ENCODE data around the gene IVD. TPM values are rescaled to one million over a fixed set of nuclear protein-coding genes. Genes with fewer than 3 reads are reported as not detected.

IVD gene
- polyA plus RNA-seq, 1 donor, result 51.2 TPM

- no peak overlapping the region for H3K27ac ChIP-seq (ENCODE audit: low read length)
- no CpG with 5 or more reads among the region's 37 CpGs for WGBS (ENCODE audit: insufficient coverage, low lambda C conversion rate)
- H3K4me1 ChIP-seq (ENCODE audit: control insufficient read depth, insufficient read depth, low read length), result peaks cover 33% of the 10 kb centered on the region
- no peaks in the 10 kb centered on the region for H3K27me3 ChIP-seq (ENCODE audit: control insufficient read depth, insufficient read depth, low read length)
- H3K9me3 ChIP-seq (ENCODE audit: control insufficient read depth, low read depth, low read length), result no peaks in the 10 kb centered on the region
- no peak for DNase-seq
- peaks cover 39% of the 10 kb centered on the region for H3K36me3 ChIP-seq (ENCODE audit: control insufficient read depth, insufficient read depth, low read length)
- H3K4me3 ChIP-seq (ENCODE audit: low read length), result no peak overlapping the region
Measured at GRCh38 chr15:40458495-40459371, 53.1 kb downstream of the IVD start.

DNA sequence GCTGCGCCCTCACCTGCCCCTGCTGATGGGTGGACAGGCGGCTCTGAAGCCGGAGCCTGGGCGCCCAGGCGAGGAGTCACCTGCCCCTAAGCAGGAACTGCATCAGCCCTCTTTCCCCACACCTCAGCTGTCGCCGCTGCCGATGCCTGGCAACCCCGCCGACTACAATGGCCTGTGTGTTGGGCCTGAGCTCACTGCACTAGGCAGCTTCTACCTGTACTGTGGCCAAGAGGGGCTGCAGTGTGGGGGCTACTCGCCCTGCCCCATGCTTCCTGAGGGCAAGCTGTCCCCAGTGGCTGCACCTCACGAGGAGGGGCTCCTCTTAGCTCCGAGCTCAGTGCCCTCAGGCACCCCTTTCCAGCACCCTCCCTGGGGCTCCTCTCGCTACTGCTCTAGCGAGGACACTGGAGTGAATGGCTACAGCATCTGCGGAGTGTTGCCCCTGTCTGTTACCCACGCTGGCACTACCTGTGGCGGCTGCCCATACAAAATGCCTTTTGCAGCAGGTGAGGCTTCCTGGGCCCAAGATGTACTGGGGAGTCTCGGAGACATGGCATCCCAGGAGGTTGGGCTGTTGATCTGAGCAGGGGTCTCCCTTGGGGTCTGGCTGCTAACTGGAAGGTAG is 53.9 kb downstream of the IVD start:
- DNase-seq, result no peak
- H3K4me3 ChIP-seq (ENCODE audit: low read length), result no peak overlapping the region
- H3K27me3 ChIP-seq (ENCODE audit: control insufficient read depth, insufficient read depth, low read length), result no peaks in the 10 kb centered on the region
- peaks cover 27% of the 10 kb centered on the region for H3K4me1 ChIP-seq (ENCODE audit: control insufficient read depth, insufficient read depth, low read length)
- WGBS (ENCODE audit: insufficient coverage, low lambda C conversion rate), result no CpG with 5 or more reads among the region's 19 CpGs
- H3K36me3 ChIP-seq (ENCODE audit: control insufficient read depth, insufficient read depth, low read length), result peaks cover 47% of the 10 kb centered on the region
- H3K27ac ChIP-seq (ENCODE audit: low read length), result no peak overlapping the region
- no peaks in the 10 kb centered on the region for H3K9me3 ChIP-seq (ENCODE audit: control insufficient read depth, low read depth, low read length)

GRCh38 chr15:40460404-40460803 is 54.8 kb downstream of the IVD start:
- H3K36me3 ChIP-seq (ENCODE audit: control insufficient read depth, insufficient read depth, low read length), result peaks cover 56% of the 10 kb centered on the region
- no CpG with 5 or more reads among the region's 2 CpGs for WGBS (ENCODE audit: insufficient coverage, low lambda C conversion rate)

DNA sequence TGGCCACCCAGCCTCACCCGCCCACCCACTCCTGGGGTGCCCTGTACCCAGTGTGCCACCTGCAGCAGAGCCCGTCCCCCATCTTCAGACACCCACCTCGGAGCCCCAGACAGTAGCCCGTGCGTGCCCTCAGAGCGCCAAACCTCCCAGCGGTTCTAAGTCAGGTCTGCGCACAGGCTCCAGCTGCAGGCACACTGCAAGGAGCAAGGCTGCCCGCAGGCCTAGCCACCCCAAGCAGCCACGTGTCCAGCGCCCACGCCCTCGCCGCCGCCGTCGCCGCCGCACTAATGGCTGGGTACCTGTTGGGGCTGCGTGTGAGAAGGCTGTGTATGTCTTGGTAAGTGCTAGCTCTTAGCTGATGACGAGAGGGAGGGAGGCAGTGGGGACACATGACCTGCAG is 56.4 kb downstream of the IVD start:
- H3K9me3 ChIP-seq (ENCODE audit: control insufficient read depth, low read depth, low read length), result no peaks in the 10 kb centered on the region
- no peak for DNase-seq
- H3K36me3 ChIP-seq (ENCODE audit: control insufficient read depth, insufficient read depth, low read length), result peaks cover 70% of the 10 kb centered on the region
- H3K4me3 ChIP-seq (ENCODE audit: low read length), result no peak overlapping the region
- no peak overlapping the region for H3K27ac ChIP-seq (ENCODE audit: low read length)
- no CpG with 5 or more reads among the region's 21 CpGs for WGBS (ENCODE audit: insufficient coverage, low lambda C conversion rate)
- peaks cover 3% of the 10 kb centered on the region for H3K4me1 ChIP-seq (ENCODE audit: control insufficient read depth, insufficient read depth, low read length)
- H3K27me3 ChIP-seq (ENCODE audit: control insufficient read depth, insufficient read depth, low read length), result no peaks in the 10 kb centered on the region

More at GRCh38 chr15:40460404-40460803, 54.8 kb downstream of the IVD start:
- Histone ChIP-seq H3K27me3 (ENCODE audit: control insufficient read depth, insufficient read depth, low read length) (no peaks in the 10 kb centered on the region), H3K9me3 (ENCODE audit: control insufficient read depth, low read depth, low read length) (no peaks in the 10 kb centered on the region), H3K4me1 (ENCODE audit: control insufficient read depth, insufficient read depth, low read length) (peaks cover 18% of the 10 kb centered on the region), H3K27ac (ENCODE audit: low read length) (no peak overlapping the region), H3K4me3 (ENCODE audit: low read length) (no peak overlapping the region)
- no peak for DNase-seq

GRCh38 chr15:40463279-40463678 is 57.7 kb downstream of the IVD start:
- Histone ChIP-seq H3K27me3 (ENCODE audit: control insufficient read depth, insufficient read depth, low read length) (no peaks in the 10 kb centered on the region), H3K4me1 (ENCODE audit: control insufficient read depth, insufficient read depth, low read length) (no peaks in the 10 kb centered on the region), H3K36me3 (ENCODE audit: control insufficient read depth, insufficient read depth, low read length) (peaks cover 80% of the 10 kb centered on the region), H3K9me3 (ENCODE audit: control insufficient read depth, low read depth, low read length) (no peaks in the 10 kb centered on the region), H3K27ac (ENCODE audit: low read length) (no peak overlapping the region), H3K4me3 (ENCODE audit: low read length) (no peak overlapping the region)
- WGBS (ENCODE audit: insufficient coverage, low lambda C conversion rate), result no CpG with 5 or more reads among the region's 2 CpGs
- no peak for DNase-seq

- Histone ChIP-seq H3K4me3 (ENCODE audit: low read length) (no peak overlapping the region), H3K27ac (ENCODE audit: low read length) (no peak overlapping the region), H3K27me3 (ENCODE audit: control insufficient read depth, insufficient read depth, low read length) (no peaks in the 10 kb centered on the region), H3K9me3 (ENCODE audit: control insufficient read depth, low read depth, low read length) (no peaks in the 10 kb centered on the region), H3K4me1 (ENCODE audit: control insufficient read depth, insufficient read depth, low read length) (no peaks in the 10 kb centered on the region), H3K36me3 (ENCODE audit: control insufficient read depth, insufficient read depth, low read length) (peaks cover 78% of the 10 kb centered on the region)
- DNase-seq, result no peak
- WGBS (ENCODE audit: insufficient coverage, low lambda C conversion rate), result no CpG with 5 or more reads among the region's 14 CpGs
Measured at GRCh38 chr15:40463886-40464545, 58.4 kb downstream of the IVD start.

DNA sequence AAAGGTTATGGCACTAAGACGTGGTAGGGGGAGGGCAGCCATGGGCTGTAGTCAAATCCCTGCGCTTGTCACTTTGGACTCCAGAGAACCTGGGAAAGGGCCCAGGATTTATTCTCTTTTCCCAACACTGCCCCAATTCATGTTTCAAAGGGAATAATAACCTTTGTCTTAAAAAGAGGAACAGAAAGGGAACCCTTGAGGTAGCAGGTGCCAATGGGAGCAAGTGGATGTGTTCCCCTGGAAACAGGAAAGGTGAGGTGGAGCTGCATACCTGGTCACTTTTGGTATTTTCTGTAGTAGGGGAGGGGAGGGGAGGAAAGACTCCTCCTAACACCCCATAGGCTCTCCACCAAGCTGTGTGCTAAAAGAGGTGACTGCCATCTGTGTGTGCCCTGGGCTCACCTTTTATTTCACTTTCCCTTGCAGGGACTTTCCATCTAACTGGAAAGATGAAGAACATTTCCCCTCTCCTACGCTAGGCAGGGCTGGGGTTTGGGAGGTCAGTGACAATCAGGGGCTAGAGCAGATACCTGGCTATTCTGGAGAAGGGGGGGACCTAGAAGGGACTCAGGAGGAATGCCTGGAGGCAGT is 59.1 kb downstream of the IVD start:
- no peaks in the 10 kb centered on the region for H3K27me3 ChIP-seq (ENCODE audit: control insufficient read depth, insufficient read depth, low read length)
- H3K4me1 ChIP-seq (ENCODE audit: control insufficient read depth, insufficient read depth, low read length), result no peaks in the 10 kb centered on the region
- no peak overlapping the region for H3K27ac ChIP-seq (ENCODE audit: low read length)
- no peak overlapping the region for H3K4me3 ChIP-seq (ENCODE audit: low read length)
- H3K9me3 ChIP-seq (ENCODE audit: control insufficient read depth, low read depth, low read length), result no peaks in the 10 kb centered on the region
- no peak for DNase-seq
- H3K36me3 ChIP-seq (ENCODE audit: control insufficient read depth, insufficient read depth, low read length), result peaks cover 71% of the 10 kb centered on the region
- no CpG with 5 or more reads among the region's 3 CpGs for WGBS (ENCODE audit: insufficient coverage, low lambda C conversion rate)

DNA sequence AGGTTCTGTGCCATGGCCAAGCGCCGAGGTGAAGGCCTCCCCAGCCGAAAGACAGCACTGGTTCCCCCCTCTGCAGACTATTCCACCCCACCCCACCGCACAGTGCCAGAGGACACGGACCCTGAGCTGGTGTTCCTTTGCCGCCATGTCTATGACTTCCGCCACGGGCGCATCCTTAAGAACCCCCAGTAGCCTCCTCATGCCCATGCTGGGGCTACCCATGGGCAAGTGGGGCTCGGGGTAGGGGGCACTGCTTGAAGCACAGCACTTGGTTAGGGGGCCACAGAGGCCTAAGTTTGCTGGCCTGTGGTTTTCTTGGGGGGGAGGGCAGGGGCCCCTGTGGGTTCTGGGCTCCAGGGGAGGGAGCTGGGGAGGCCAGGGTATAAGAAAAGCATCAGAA is 60.3 kb downstream of the IVD start:
- no CpG with 5 or more reads among the region's 10 CpGs for WGBS (ENCODE audit: insufficient coverage, low lambda C conversion rate)
- Histone ChIP-seq H3K4me3 (ENCODE audit: low read length) (no peak overlapping the region), H3K27me3 (ENCODE audit: control insufficient read depth, insufficient read depth, low read length) (no peaks in the 10 kb centered on the region), H3K9me3 (ENCODE audit: control insufficient read depth, low read depth, low read length) (no peaks in the 10 kb centered on the region), H3K36me3 (ENCODE audit: control insufficient read depth, insufficient read depth, low read length) (peaks cover 62% of the 10 kb centered on the region), H3K27ac (ENCODE audit: low read length) (no peak overlapping the region), H3K4me1 (ENCODE audit: control insufficient read depth, insufficient read depth, low read length) (peaks cover 3% of the 10 kb centered on the region)
- DNase-seq, result no peak

GRCh38 chr15:40466426-40467260 is 61.0 kb downstream of the IVD start:
- H3K4me3 ChIP-seq (ENCODE audit: low read length), result no peak overlapping the region
- H3K36me3 ChIP-seq (ENCODE audit: control insufficient read depth, insufficient read depth, low read length), result peaks cover 62% of the 10 kb centered on the region
- no peak for DNase-seq
- no peaks in the 10 kb centered on the region for H3K27me3 ChIP-seq (ENCODE audit: control insufficient read depth, insufficient read depth, low read length)
- no CpG with 5 or more reads among the region's 7 CpGs for WGBS (ENCODE audit: insufficient coverage, low lambda C conversion rate)
- H3K27ac ChIP-seq (ENCODE audit: low read length), result no peak overlapping the region
- peaks cover 4% of the 10 kb centered on the region for H3K4me1 ChIP-seq (ENCODE audit: control insufficient read depth, insufficient read depth, low read length)
- H3K9me3 ChIP-seq (ENCODE audit: control insufficient read depth, low read depth, low read length), result no peaks in the 10 kb centered on the region

DNA sequence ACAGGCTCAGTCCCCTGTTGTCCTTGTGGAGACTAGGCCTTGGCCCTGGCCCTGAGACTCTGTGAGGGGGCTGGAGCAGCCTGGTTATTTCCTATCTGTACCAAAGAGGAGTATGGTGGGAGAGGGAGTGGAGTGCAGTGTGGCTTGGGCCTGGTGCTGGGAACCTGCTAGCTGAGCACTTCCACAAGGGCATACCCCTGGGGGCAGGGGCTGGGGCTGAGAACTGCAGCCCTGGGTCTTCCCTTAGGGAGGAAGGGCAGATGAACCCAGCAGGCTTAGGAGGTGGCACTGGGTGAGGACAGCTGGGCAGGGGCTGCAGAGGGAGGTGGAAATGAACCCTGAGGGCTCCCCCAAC is 61.6 kb downstream of the IVD start:
- Histone ChIP-seq H3K27me3 (ENCODE audit: control insufficient read depth, insufficient read depth, low read length) (no peaks in the 10 kb centered on the region), H3K36me3 (ENCODE audit: control insufficient read depth, insufficient read depth, low read length) (peaks cover 57% of the 10 kb centered on the region), H3K27ac (ENCODE audit: low read length) (no peak overlapping the region), H3K9me3 (ENCODE audit: control insufficient read depth, low read depth, low read length) (no peaks in the 10 kb centered on the region), H3K4me1 (ENCODE audit: control insufficient read depth, insufficient read depth, low read length) (peaks cover 10% of the 10 kb centered on the region), H3K4me3 (ENCODE audit: low read length) (no peak overlapping the region)
- no peak for DNase-seq

All from large intestine (tissue), 3 donors.